Caco-2 (cell line): ENCODE measurements around the gene TEDC2. TPM values are rescaled to one million over a fixed set of nuclear protein-coding genes. Genes with fewer than 3 reads are reported as not detected.
A peak's percentile ranks its signal among the peaks of the same experiment; 100 is the strongest.

Source experiments
- BruUV-seq: library from RNA; stranded (reverse); fragments of 400-500 nt; replicated peaks from 2 replicates; lab custom pipeline; 2021; lab: Mats Ljungman, UMichigan
- CTCF ChIA-PET: fragments of 300-600 bp; sonication (Branson Sonifier 250); formaldehyde crosslinking; loops from one replicate; lab custom pipeline; 2022; ENCODE audit warnings: antibody characterized with exemption; lab: Charles Lee
- POLR2A ChIA-PET: fragments of 300-600 bp; sonication (Branson Sonifier 250); formaldehyde crosslinking; loops from one replicate; lab custom pipeline; 2022; ENCODE audit warnings: antibody characterized with exemption; lab: Charles Lee
- DNase-seq, 2 experiments: peaks; one replicate each; pipeline versions ENCODE4 v3.0.0 to v3.0.0-alpha.2; 2020 to 2022
- H3K27me3 ChIP-seq: replicated peaks from 2 replicates; pipeline ENCODE4 v1.6.0; 2011; ENCODE audit warnings: low read length; ENCODE audit not compliant: control insufficient read depth, insufficient read depth
- H3K36me3 ChIP-seq: 2 replicates; pipeline ENCODE4 v1.5.1; 2011; ENCODE audit warnings: low read length; ENCODE audit not compliant: control insufficient read depth, insufficient read depth
- H3K4me1 ChIP-seq: fragments of 250-450 bp; sonication (Bioruptor Pico); 2 replicates; pipeline ENCODE4 v1.5.1; 2020; ENCODE audit warnings: mild to moderate bottlenecking
- H3K4me3 ChIP-seq: 2 replicates; pipeline ENCODE4 v1.5.1; 2011; ENCODE audit warnings: low read depth, mild to moderate bottlenecking, control low read depth, low read length
- H3K9me3 ChIP-seq: fragments of 250-450 bp; sonication (Bioruptor Pico); 2 replicates; pipeline ENCODE4 v1.5.1; 2020; ENCODE audit warnings: mild to moderate bottlenecking, moderate library complexity
- H3K27ac Mint-ChIP-seq: one replicate; pipeline ENCODE4 v1.8.0; 2022; ENCODE audit warnings: mixed read lengths; ENCODE audit not compliant: unreplicated experiment
- H3K27me3 Mint-ChIP-seq: one replicate; pipeline ENCODE4 v1.8.0; 2022; ENCODE audit warnings: mixed read lengths; ENCODE audit not compliant: insufficient read depth, unreplicated experiment
- H3K36me3 Mint-ChIP-seq: one replicate; pipeline ENCODE4 v1.8.0; 2022; ENCODE audit warnings: mild to moderate bottlenecking, mixed read lengths; ENCODE audit not compliant: insufficient read depth, unreplicated experiment
- H3K4me1 Mint-ChIP-seq: one replicate; pipeline ENCODE4 v1.8.0; 2022; ENCODE audit warnings: low read depth, mixed read lengths; ENCODE audit not compliant: unreplicated experiment
- H3K4me3 Mint-ChIP-seq: one replicate; pipeline ENCODE4 v1.8.0; 2022; ENCODE audit warnings: mild to moderate bottlenecking, moderate library complexity, mixed read lengths; ENCODE audit not compliant: unreplicated experiment
- H3K9me3 Mint-ChIP-seq: one replicate; pipeline ENCODE4 v1.8.0; 2022; ENCODE audit warnings: mixed read lengths; ENCODE audit not compliant: unreplicated experiment
- CTCF ChIP-seq, 2 experiments: fragments of 200-600 bp in 1 of 2; IDR thresholded peaks; 1 replicate in 1 of 2; 2 replicates in 1 of 2; pipeline versions ENCODE4 v1.5.1 to v1.8.0; 2011 to 2022; ENCODE audit warnings: antibody characterized with exemption in 1 of 2, control low read depth in 1 of 2, inconsistent platforms in 1 of 2, low read depth in 1 of 2, low read length in 1 of 2, mild to moderate bottlenecking in 1 of 2, moderate library complexity in 1 of 2; ENCODE audit not compliant: insufficient read depth in 1 of 2, severe bottlenecking in 1 of 2, unreplicated experiment in 1 of 2
- intact Hi-C: fragments of 100-400 bp; cut with micrococcal nuclease; formaldehyde crosslinking; loops from one replicate; pipeline ENCODE4 v1.10.0; 2022; ENCODE audit not compliant: unreplicated experiment
- total RNA-seq: library from RNA; stranded (reverse); gene quantifications from 2 replicates; pipeline ENCODE4 v1.2.3, GENCODE V29; 2022

Gene TEDC2
- total RNA-seq, 1 experiment from 2014 or later = 29.0 TPM

DNA sequence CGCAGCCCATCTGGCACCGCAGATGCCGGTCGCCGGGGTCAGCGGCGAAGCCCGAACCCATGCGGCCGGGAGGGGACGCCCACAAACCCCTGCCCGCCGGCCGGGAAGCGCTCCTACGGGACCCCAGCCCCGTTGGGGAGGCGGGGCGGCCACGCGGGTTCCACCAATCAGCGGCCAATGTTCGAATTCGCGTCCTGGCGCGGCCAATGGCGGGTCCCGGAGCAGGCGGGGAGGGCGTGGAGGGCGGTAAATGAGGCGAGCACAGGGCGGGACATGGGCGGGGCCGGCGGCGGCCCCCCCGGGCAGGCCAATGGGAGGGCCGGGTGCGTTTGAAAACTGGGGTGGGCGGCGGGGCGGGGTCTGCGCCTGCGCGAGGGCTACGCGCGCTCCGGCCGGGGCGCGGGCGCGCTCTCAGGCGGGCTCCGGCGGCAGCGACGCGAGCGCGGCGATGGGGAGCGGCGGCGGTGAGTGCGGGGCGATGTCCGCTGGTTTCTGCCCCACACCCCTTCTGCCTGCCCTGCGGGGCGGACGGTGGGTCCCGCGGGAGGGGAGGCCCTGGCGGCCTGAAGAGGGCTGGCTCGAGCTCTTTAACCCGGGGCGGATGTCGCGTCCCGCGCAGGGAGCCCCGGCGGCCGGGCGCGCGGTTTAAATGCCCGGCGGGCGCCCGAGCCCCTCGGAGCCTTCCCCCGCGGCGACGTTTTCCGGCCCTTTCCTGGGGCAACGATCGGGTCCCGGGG lies 30.7 kb upstream of the TEDC2 start, which contains the start of gene CCNF:
Gene CCNF, plus strand, starts transcription at position 414 of the 737 bp plus-strand sequence. Its CDS starts 35 bp downstream, at position 449.
- Histone ChIP-seq H3K4me1 (peaks cover 15% of the 10 kb centered on the region), H3K9me3 (no peaks in the 10 kb centered on the region), H3K36me3 (no peaks in the 10 kb centered on the region; the same call in 1 of the 2 replicates), H3K27me3 (no peaks in the 10 kb centered on the region), H3K4me3 (peak within 1 kb of the TSS; percentile 90)
- Mint-ChIP-seq H3K27ac (peak within 1 kb of the TSS; percentile 92), H3K36me3 (peaks cover 51% of the 10 kb centered on the region), H3K4me3 (peak within 1 kb of the TSS; percentile 90), H3K9me3 (no peaks in the 10 kb centered on the region), H3K27me3 (no peaks in the 10 kb centered on the region), H3K4me1 (peaks cover 21% of the 10 kb centered on the region)
- no TSS peak for BruUV-seq
- DNase-seq = peak; percentile 97 to 98
- POLR2A ChIA-PET = interaction anchor here (0.6 kb wide), 2 partner anchors 47 to 57 kb away, joined by 3 to 4 read pairs; no protein-coding TSS in a partner anchor
- intact Hi-C loops = loop anchor here (2.0 to 10.0 kb wide), 2 partner anchors 88 to 164 kb away; partner anchors contain the start of genes ABCA3 and RNPS1
- CTCF ChIA-PET = interaction anchor here (0.6 to 1.0 kb wide), 5 partner anchors 11 to 394 kb away, joined by 3 to 4 read pairs (median 4); partner anchors contain the start of gene PGP
- no peak for TF ChIP-seq CTCF (IDR thresholded peaks at IDR 0.05; ENCODE audit: insufficient read depth in 1 of 2, low read depth in 1 of 2, low read length in 1 of 2, severe bottlenecking in 1 of 2, unreplicated experiment in 1 of 2)

DNA sequence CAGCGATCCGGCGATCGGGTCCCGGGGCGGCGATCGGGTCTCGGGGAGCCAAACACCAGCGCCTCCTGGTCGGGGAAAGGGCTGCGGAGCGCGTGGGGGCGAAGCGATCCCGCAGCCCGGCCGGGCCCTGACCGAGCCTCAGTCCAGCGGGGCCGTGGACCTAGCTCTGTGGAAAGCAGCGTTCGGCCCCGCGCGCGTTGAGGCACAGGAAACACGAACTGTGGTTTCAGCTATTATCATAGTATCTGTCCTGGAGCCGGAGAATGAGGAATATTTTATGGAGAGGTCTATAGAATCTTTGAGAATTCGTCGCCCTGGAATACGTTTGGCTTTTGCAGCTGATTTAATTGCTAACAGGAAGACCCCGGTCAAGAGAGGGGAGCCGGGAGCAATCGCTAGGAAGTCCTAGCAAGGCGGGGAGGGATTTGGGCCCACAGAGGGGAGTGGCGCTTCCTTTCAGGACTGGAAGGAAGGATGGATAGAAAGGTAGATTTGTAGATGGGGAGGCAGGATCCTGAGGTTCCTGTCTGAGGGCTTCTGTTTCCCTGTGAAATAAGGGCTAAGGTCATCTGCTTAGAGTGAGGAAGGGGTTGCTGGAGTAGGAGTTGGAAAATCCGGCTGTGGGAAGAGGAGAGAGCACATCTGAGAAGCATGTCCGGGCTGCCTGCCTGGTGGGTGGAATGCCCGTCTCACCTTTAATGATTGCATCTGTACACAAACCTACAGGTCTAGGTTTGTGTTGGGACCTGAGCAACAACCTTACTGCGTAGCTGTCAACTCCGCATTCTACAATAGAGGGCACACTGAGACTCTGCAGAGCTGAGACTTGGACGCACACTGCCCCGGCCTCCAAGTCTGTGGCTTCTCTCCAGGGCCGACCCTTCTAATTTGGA lies 29.9 kb upstream of the TEDC2 start:
- H3K9me3 ChIP-seq = no peaks in the 10 kb centered on the region
- no peaks in the 10 kb centered on the region; the same call in 1 of the 2 replicates for H3K36me3 ChIP-seq
- no peaks in the 10 kb centered on the region for H3K27me3 ChIP-seq
- H3K4me1 ChIP-seq = peaks cover 15% of the 10 kb centered on the region
- Mint-ChIP-seq H3K4me1 (peaks cover 21% of the 10 kb centered on the region), H3K9me3 (no peaks in the 10 kb centered on the region), H3K27ac (peak overlapping the region; percentile 70), H3K27me3 (no peaks in the 10 kb centered on the region), H3K4me3 (peak overlapping the region; percentile 90), H3K36me3 (peaks cover 57% of the 10 kb centered on the region)
- TF ChIP-seq CTCF (IDR thresholded peaks at IDR 0.05; ENCODE audit: insufficient read depth in 1 of 2, low read depth in 1 of 2, low read length in 1 of 2, severe bottlenecking in 1 of 2, unreplicated experiment in 1 of 2) = no peak
- ChIA-PET CTCF (interaction anchor here (0.9 kb wide), 2 partner anchors 30 to 215 kb away, joined by 4 read pairs; partner anchors contain the start of gene PGP), POLR2A (interaction anchor here (0.6 to 0.8 kb wide), 2 partner anchors 48 to 90 kb away, joined by 3 read pairs; partner anchors contain the start of gene AMDHD2)
- DNase-seq = peak in 1 of 2 experiments; percentile 32
- H3K4me3 ChIP-seq = peak overlapping the region; percentile 90
- TSS peak; percentile 34 for BruUV-seq
- intact Hi-C loops = loop anchor here (2.0 to 10.0 kb wide), 3 partner anchors 75 to 165 kb away; partner anchors contain the start of genes ABCA3 and RNPS1
